HG02588 (cell line): ENCODE measurements around the gene EIF4G1.

Experiments
- ATAC-seq: cut with Tn5 transposase; IDR thresholded peaks from one replicate; pipeline ENCODE4 v1.9.1; 2021; ENCODE audit warnings: mild to moderate bottlenecking, moderate library complexity; ENCODE audit not compliant: unreplicated experiment

The EIF4G1 gene

DNA sequence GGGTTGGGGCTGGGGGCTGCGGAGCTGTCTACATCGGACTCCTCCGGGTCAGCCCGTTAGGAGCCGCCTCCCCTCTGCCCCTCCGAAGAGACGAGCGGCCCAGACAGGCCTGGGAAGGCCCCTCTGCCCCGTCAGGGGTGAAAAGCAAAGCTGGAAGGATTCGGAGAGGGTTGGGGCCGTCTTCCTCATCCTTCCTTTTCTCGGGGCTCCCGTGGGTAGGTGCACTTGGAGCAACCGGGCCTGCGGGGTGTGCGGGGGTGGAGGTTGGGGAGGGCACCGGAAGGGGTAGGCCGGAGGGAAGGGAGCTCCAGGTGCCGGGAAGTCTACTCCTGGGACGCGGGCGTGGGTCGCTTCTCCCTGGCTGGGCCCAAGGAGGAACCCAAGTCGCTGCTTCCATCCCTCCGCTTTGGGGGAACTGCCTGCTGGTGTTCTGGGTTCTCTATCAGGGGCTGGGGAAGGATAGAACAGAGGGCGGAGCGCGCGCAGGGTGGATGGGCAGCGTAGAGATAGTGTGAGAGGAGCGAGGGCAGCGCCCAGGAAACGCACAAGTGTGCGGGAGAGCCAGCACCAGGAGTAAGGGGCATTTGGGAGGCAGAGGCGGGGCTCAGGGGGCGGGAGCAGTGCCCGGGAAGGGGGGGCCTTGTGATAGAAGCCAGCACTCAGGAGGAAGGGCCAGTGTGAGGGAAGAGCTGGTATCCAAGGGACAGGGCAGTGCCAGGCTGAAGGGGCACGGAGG lies 47.7 kb downstream of the EIF4G1 start:
- ATAC-seq: peak; percentile 3

DNA sequence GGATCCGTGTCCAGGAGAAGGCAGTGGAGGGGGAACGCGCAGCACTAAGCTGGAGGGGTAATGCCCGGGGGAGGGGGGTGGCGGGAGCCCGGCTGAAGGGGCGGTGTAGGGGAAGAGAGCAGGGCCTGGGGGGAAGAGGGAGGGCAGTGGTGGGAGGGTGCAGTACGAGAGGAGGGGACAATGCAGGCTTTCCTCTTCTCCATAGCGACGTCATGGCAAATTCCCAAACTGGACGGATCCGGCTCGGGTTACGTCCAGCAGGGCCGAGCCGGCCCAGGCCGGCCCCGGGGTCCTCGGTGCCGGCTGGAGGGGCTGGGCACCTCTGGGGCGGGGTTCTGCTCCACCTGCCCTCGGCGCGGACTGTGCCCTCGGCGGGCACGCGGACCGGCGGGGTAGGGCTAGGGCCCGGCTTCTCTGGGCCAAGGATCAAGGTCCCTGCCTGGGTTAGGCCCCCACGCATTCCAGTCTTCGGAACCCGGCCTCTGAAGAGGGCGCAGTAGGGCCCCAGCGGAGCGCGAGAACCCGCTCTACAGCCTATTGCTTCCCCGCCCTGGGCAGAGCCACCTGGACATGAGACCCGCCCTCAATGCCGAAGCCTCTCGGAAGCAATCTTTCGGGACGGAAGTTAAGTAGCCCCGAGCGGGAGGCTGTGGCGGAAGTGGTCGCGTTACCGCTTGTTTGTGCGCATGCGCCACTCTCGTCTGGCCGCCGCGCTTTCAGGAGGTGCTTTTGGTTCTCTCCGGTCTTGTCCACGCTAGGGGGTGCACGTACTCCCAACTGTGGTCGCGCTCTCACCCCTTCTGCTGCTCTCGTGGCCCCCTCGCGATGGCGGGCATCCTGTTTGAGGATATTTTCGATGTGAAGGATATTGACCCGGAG lies 48.5 kb downstream of the EIF4G1 start:
- peak; percentile 81 for ATAC-seq

DNA sequence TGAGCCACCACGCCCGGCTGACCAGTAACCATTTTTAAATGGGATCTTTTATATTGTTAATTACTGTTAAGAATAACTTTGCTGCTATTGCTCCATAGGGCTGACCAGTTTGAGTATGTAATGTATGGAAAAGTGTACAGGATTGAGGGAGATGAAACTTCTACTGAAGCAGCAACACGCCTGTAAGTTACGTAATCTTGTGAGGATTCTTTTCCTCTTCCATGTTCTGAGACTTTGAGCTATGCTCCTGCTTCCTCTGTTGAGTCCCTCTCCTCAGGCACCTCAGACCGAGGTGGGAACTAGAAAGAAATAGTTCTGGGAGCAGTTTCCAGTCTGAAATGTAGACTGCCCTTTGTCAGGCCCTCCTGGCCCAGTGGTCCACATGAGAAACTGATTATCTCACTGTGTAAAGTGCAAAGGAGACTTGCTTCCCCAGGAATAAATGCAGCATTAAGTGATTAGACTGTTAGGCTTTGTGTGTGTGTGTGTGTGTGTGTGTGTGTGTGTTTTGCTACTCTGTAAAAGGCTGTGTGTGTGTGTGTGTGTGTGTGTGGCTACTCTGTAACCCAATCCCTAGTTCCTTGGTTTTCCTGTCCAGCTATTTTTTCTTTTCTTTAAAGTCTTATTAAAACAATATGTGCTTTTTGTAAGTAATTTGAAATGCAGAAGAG lies 52.3 kb downstream of the EIF4G1 start:
- ATAC-seq: no peak

DNA sequence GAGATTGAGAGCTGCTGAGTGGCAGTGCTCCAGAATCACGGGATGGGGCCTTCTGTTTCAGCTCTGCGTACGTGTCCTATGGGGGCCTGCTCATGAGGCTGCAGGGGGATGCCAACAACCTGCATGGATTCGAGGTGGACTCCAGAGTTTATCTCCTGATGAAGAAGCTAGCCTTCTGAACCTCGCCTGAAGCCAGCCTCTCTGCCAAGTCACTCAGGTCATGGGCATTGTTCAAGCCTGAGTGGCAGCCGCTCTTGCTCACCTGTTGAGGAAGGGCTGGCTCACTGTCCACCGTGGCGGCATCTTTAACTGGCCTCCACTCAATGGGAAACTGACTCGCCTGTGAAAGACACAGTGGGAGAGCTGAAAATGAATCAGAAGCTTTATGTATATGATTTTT lies 53.7 kb downstream of the EIF4G1 start:
- no peak for ATAC-seq

DNA sequence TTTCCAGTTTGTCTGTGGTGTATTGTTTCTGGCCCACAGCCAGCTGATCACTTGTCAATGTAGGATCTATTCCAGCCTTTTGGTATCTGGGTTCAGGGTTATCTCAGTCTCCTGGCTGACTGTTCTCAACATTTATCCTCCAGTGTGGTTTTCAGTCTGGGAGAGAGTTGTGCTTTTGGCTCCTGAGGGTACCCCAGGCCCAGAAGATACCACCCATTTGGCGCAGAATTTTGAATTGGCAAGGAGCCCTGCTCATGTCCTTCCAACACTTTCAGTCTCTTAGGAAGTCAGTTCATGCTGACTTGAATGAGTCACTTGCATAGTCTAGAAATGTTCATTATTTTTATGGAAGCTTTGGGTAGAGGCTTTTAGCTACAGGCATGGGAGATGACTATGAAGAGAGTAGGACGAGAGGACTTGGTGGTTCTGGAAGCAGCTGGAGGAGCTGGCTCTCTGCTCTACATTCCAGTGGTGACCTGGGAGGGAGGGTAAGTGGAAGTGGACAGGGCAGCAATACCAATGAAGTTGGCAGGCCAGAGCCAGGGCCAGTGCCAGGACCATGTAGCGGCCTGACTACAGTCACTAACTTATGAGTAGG lies 54.3 kb downstream of the EIF4G1 start:
- ATAC-seq: no peak

DNA sequence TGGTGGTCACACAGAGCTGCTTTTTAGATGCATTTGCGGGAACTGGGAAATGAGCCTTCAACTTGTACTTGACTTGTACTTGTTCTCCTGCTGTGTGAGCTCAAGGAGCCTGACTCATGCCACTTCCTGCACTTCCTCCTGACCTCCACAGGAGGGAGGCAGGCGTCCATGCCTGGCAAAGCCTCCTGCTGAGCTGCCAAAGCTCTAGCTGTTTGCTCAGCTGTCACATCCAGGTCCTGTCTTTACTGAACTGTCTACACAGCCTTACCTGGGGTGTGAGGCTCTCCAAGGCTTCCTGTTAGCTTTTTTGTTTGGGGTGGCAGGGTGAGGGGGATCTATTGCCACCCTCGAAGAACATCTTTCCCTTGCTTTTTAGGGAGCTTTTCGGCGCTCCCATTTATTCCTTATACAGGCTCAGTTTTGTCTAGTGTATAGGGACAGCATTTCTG lies 57.2 kb downstream of the EIF4G1 start:
- ATAC-seq: no peak

DNA sequence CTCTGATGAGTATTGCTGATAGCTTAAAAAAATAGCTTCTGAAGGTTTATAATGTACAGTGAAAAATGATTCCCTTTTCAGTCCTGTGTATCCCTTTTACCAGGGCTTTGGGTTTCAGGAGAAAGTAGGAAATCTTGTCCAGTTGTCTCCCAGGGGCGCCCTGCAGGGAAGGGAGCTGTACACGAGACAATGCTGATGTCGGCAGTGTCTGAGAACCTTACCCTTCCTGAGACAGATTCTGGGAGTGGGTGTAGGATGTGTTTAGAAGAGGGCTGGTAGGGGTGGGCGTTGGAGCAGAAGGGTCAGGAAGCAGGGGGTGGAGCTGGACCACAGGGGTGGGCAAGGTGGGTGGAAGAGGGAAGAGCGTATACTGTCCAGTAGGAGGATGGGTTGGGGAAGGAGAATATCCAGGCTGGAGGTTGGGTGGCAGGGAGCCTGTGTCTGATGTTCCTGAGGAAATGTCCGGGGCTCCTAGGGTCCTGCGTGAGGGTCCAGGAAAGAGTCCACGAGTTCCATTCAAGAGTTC lies 58.0 kb downstream of the EIF4G1 start:
- no peak for ATAC-seq

DNA sequence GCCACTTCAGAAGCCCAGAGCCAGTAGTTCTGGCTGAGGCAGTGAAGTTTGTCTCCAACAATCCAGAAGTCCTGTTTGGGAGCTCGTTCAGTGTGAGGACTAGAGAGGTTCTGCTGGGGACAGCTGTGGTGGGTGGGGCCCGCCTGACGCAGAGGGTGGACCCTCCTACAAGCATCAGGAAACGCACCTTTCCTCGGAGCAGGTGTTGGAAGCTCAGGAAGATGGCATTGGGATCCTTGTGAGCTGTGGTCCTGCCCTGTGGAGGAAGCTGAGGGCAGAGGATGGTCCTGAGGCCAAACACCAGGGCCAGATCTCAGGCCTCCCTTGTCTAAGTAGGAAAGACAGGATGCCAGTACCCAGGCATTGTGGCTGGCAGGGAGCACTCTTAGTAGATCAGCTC lies 58.5 kb downstream of the EIF4G1 start:
- ATAC-seq: no peak

DNA sequence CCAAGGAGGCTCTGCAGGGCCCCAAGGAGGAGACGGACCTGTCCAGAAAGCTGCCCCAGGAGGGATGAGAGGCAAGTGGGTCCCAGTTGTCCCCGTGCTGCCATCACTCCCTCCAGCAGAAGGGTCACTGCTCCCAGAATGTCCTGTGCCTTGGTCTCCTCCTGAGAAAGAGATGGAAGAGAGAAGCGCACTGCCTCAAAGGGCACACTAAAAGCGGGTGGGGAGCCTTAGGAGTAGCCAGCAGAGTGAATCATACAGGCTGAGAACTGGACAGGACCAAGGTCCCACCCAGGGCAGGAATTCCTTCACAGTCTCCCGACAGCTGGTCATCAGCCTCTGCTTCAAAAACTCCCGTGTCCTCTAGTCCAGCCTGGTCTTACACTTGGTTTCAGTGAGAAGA lies 59.0 kb downstream of the EIF4G1 start:
- ATAC-seq: no peak

DNA sequence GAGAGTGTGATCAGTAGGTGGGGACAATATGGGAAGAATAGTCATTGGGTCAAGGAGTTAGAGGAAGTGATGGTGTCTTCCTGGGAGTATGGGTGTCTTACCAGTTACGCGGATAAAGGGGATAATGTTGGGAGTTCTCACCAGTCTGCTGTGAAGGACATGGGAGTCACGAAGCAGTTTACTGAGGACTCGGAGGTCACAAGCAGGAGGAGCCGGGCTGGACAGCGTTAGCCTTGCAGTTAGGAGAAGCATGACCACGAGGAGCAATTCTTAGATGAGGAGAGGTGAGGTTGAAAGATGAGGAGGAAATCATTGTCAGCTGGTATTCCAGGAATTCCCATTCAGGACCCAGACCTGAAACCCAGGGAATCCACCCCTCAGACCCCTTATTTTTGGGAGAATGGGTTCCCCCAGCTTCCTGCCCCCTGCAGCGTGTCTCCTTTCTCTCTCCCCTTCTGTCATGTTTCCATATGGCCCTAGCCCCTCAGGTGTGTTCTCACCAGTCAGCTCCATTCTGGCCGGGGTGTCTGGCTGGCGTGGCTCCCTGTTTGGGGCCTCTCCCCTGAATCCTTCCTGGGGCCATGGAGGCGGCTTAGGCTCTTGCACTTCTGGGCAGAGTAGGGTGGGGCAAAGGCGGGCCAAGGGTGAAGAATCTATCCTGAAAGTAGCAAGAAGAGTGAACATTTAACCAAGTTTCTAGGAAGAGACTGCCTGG lies 61.5 kb downstream of the EIF4G1 start:
- ATAC-seq: no peak

DNA sequence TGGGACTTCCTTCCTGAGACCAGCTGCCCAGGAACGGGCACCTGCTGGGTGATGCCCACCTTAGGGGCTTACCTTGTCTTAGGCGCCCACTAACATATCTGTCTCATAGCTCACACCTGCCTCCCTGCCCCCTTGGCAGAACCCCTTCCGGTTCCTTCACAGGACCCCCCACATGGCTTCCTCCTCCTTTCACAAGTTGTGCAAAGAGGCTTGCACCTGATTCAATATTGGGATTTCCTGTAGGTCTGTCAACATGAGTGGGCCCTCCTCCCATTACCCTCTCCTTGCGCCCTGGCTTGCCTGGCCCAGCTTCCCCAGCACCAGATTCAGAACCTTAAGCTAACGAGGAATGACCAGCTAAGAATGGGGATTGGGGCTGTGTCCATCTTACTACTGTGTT lies 63.0 kb downstream of the EIF4G1 start:
- ATAC-seq: no peak

DNA sequence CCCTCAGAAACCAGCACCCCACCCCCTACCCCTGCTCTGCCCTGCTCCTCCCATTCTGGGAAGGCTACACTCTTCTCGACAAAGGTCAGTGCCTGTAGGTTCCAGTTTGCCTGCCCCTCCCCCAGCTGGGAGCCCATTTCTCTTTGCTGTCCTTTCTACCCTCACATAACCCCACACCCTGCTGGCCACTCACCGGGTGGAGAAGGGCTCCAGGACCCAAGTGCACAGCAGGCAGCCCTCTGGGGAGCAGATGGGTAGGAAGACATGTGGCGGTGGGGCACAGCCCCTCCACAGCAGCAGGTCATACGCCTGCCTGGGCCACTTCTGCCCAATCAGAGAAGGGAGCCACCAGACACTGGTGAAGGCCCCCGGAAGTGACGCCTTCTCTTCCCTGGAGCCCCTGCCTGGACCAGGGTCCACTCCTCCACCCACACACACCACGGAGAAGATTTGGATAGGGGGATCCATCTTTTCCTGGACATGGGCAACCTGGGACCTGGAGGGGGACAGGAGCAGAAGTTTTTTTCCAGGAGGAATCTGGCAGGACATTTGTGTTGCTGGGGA lies 63.6 kb downstream of the EIF4G1 start, which contains the start of gene THPO:
TSS of gene THPO (minus strand) at position 326 of the 564 bp plus-strand sequence. CDS start 1,948 bp downstream, outside the sequence.
- ATAC-seq: no peak

DNA sequence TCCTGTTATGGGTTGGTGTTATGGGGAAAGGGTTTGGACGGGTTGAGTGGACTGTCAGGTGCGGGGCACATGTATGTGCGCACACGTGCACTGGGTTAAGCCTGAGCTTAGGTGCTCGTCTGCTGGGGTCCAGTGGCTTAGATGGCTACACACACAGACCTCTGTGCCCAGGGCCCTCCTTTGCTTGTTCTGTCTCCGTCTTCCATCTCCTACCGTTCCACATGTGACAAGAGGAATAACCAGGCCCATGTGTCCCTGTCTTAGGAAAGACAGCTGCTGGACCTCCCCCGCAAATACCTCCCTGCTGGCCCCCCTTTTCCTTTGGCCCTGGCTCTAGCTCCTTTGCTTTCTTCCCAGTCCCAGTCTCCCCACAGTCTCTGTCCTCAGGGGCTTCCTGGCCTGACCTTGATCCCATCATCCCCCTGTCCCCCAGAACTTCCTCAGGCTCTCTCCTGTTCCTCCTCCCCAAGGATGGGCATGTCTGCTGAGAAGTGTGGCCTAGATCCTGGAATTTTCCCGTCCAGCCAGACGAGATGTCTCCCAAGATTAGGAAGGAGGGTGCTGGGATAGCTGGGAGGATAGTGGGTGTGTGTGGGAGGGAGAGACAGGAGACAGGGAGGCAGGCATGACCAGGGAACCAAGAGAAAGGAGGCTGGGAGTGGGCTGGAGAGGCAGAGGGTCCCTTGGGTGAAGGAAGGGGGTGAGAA lies 64.4 kb downstream of the EIF4G1 start:
- no peak for ATAC-seq

DNA sequence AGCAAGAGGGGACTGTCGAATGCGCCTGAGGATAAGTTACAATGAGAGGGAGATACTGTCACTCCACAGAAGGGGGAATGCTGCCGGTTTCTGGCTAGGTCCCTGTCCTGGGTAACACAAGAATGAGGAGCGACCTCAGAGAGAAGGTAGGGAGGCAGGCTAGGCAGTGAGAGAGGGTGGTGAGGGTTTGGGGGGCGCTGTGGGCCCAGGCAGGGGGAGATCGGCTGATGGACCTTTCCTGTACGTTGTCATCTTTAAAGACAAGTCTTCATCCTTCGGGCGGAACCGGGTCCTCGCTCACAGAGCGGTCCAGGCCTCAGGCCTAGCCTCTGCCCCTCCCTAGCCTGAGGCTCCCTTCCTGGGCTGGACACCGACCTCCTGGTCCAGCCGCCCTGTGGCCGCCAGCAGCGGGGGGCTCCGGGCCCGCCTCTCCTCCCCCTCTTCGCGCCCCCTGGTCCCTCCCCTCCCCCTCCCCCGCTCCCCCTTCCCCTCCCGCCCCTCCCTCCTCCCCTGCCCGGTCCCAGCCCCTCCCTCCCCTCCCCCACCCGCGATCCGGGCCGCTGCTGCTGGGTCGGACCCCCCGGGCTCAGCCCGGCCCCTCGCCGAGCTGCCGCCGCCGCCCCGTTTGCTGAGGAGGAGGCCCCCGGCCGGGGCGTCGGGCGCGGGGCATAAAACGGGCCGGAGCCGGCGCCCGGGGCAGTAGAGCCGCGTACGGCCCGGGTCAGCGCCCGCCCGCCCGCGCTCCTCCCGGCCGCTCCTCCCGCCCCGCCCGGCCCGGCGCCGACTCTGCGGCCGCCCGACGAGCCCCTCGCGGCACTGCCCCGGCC lies 65.2 kb downstream of the EIF4G1 start, which contains the start of gene CHRD:
TSS of gene CHRD (plus strand) at position 697 of the 827 bp plus-strand sequence. CDS start 265 bp downstream, outside the sequence.
- no peak for ATAC-seq

DNA sequence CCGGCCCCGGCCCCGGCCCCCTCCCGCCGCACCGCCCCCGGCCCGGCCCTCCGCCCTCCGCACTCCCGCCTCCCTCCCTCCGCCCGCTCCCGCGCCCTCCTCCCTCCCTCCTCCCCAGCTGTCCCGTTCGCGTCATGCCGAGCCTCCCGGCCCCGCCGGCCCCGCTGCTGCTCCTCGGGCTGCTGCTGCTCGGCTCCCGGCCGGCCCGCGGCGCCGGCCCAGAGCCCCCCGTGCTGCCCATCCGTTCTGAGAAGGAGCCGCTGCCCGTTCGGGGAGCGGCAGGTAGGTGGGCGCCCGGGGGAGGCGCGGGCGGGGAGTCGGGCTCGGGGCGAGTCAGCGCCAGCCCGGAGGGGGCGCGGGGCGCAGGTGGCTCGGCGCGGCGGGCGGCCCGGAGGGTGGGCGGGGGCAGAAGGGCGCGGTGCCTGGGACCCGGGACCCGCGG lies 65.8 kb downstream of the EIF4G1 start:
- ATAC-seq: no peak

DNA sequence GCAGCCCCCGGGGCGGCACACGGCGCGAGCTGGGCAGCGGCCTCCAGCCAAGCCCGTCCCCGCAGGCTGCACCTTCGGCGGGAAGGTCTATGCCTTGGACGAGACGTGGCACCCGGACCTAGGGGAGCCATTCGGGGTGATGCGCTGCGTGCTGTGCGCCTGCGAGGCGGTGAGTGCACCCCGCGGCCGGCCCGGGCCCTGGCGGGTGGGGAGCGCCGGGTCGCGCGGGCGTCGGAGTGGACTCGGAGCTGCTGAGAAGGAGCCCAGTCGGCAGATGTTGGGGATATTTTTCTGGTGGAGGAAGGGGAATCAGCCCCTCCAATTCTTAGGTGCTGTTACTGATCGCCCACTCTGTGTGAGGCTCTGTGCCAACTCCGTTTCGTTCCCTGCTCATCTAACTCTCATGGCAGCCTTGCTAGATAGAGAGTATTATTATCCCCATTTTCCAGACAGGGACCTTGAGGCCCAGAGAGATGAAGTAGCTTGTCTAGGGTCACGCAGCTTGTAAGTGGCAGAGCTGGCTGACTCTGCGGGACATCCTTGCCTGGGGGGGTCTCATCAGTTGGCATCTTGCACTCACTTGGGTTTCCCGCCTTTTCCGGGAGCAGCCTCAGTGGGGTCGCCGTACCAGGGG lies 66.3 kb downstream of the EIF4G1 start:
- ATAC-seq: no peak
